ENCODE results near the gene FAM200B. TPM values are rescaled to one million over a fixed set of nuclear protein-coding genes. Genes with fewer than 3 reads are reported as not detected.
A peak's percentile ranks its signal among the peaks of the same experiment; 100 is the strongest.

Gene FAM200B
- polyA plus RNA-seq, 4 donors = 40.4 to 78.3 (median 55.4) TPM

- Histone ChIP-seq H3K27me3 (ENCODE audit: control insufficient read depth in 3 of 3, insufficient read depth in 3 of 3, low read length in 3 of 3) (no peaks in the 10 kb centered on the region), H3K4me1 (ENCODE audit: control insufficient read depth in 3 of 3, insufficient read depth in 2 of 3, low read depth in 1 of 3, low read length in 2 of 3) (peaks cover 0 to 8% (median 0%) of the 10 kb centered on the region in 3 donors), H3K4me3 (ENCODE audit: low read depth in 1 of 3, low read length in 3 of 3) (no peak overlapping the region), H3K27ac (ENCODE audit: low read depth in 1 of 3, low read length in 2 of 3) (no peak overlapping the region), H3K9me3 (ENCODE audit: control insufficient read depth in 2 of 2, insufficient read depth in 1 of 2, low read depth in 1 of 2, low read length in 1 of 2) (no peaks in the 10 kb centered on the region), H3K36me3 (ENCODE audit: control insufficient read depth in 3 of 3, insufficient read depth in 2 of 3, low read depth in 1 of 3, low read length in 3 of 3) (peaks cover 0 to 9% (median 0%) of the 10 kb centered on the region in 3 donors)
- DNase-seq (no peak), FAIRE-seq (no peak)
- WGBS, 3 donors = 68 to 82% (median 73%) methylated on average over 3 of the region's 3 CpGs
These were observed 25.2 kb downstream of the FAM200B start for GRCh38 chr4:15706646-15707362.

GRCh38 chr4:15707363-15707715 lies 25.7 kb downstream of the FAM200B start:
- Histone ChIP-seq H3K4me3 (ENCODE audit: low read depth in 1 of 3, low read length in 3 of 3) (no peak overlapping the region), H3K4me1 (ENCODE audit: control insufficient read depth in 3 of 3, insufficient read depth in 2 of 3, low read depth in 1 of 3, low read length in 2 of 3) (peaks cover 0 to 4% (median 0%) of the 10 kb centered on the region in 3 donors), H3K27me3 (ENCODE audit: control insufficient read depth in 3 of 3, insufficient read depth in 3 of 3, low read length in 3 of 3) (no peaks in the 10 kb centered on the region), H3K9me3 (ENCODE audit: control insufficient read depth in 2 of 2, insufficient read depth in 1 of 2, low read depth in 1 of 2, low read length in 1 of 2) (no peaks in the 10 kb centered on the region), H3K27ac (ENCODE audit: low read depth in 1 of 3, low read length in 2 of 3) (no peak overlapping the region), H3K36me3 (ENCODE audit: control insufficient read depth in 3 of 3, insufficient read depth in 2 of 3, low read depth in 1 of 3, low read length in 3 of 3) (peaks cover 0 to 10% (median under 1%) of the 10 kb centered on the region in 3 donors)
- FAIRE-seq (no peak), DNase-seq (no peak)
- 69 to 75% (median 69%) methylated on average over 7 of the region's 7 CpGs for WGBS, 3 donors

- Histone ChIP-seq H3K4me3 (ENCODE audit: low read depth in 1 of 3, low read length in 3 of 3) (no peak overlapping the region), H3K4me1 (ENCODE audit: control insufficient read depth in 3 of 3, insufficient read depth in 2 of 3, low read depth in 1 of 3, low read length in 2 of 3) (no peaks in the 10 kb centered on the region), H3K27me3 (ENCODE audit: control insufficient read depth in 3 of 3, insufficient read depth in 3 of 3, low read length in 3 of 3) (no peaks in the 10 kb centered on the region), H3K27ac (ENCODE audit: low read depth in 1 of 3, low read length in 2 of 3) (no peak overlapping the region), H3K36me3 (ENCODE audit: control insufficient read depth in 3 of 3, insufficient read depth in 2 of 3, low read depth in 1 of 3, low read length in 3 of 3) (peaks cover 0 to 16% (median 4%) of the 10 kb centered on the region in 3 donors), H3K9me3 (ENCODE audit: control insufficient read depth in 2 of 2, insufficient read depth in 1 of 2, low read depth in 1 of 2, low read length in 1 of 2) (no peaks in the 10 kb centered on the region)
- FAIRE-seq (no peak), DNase-seq (no peak)
- 80 to 96% (median 84%) methylated on average over 2 of the region's 2 CpGs for WGBS, 3 donors
These were observed 30.1 kb downstream of the FAM200B start for GRCh38 chr4:15711762-15712161.

- Histone ChIP-seq H3K36me3 (ENCODE audit: control insufficient read depth in 3 of 3, insufficient read depth in 2 of 3, low read depth in 1 of 3, low read length in 3 of 3) (peaks cover 0 to 18% (median 4%) of the 10 kb centered on the region in 3 donors), H3K4me1 (ENCODE audit: control insufficient read depth in 3 of 3, insufficient read depth in 2 of 3, low read depth in 1 of 3, low read length in 2 of 3) (no peaks in the 10 kb centered on the region), H3K27me3 (ENCODE audit: control insufficient read depth in 3 of 3, insufficient read depth in 3 of 3, low read length in 3 of 3) (no peaks in the 10 kb centered on the region), H3K27ac (ENCODE audit: low read depth in 1 of 3, low read length in 2 of 3) (no peak overlapping the region), H3K9me3 (ENCODE audit: control insufficient read depth in 2 of 2, insufficient read depth in 1 of 2, low read depth in 1 of 2, low read length in 1 of 2) (no peaks in the 10 kb centered on the region), H3K4me3 (ENCODE audit: low read depth in 1 of 3, low read length in 3 of 3) (no peak overlapping the region)
- no peak for FAIRE-seq
- WGBS, 3 donors = 95 to 100% (median 100%) methylated on average over 1 of the region's 1 CpG
- no peak for DNase-seq
These were observed 30.6 kb downstream of the FAM200B start for GRCh38 chr4:15712214-15712613.

- Histone ChIP-seq H3K9me3 (ENCODE audit: control insufficient read depth in 2 of 2, insufficient read depth in 1 of 2, low read depth in 1 of 2, low read length in 1 of 2) (no peaks in the 10 kb centered on the region), H3K36me3 (ENCODE audit: control insufficient read depth in 3 of 3, insufficient read depth in 2 of 3, low read depth in 1 of 3, low read length in 3 of 3) (peaks cover 0 to 13% (median 4%) of the 10 kb centered on the region in 3 donors), H3K4me3 (ENCODE audit: low read depth in 1 of 3, low read length in 3 of 3) (no peak overlapping the region), H3K4me1 (ENCODE audit: control insufficient read depth in 3 of 3, insufficient read depth in 2 of 3, low read depth in 1 of 3, low read length in 2 of 3) (peaks cover 0 to 3% (median 0%) of the 10 kb centered on the region in 3 donors), H3K27ac (ENCODE audit: low read depth in 1 of 3, low read length in 2 of 3) (no peak overlapping the region), H3K27me3 (ENCODE audit: control insufficient read depth in 3 of 3, insufficient read depth in 3 of 3, low read length in 3 of 3) (no peaks in the 10 kb centered on the region)
- no peak for FAIRE-seq
- 84 to 90% (median 87%) methylated on average over 1 of the region's 1 CpG for WGBS, 3 donors
- DNase-seq = no peak
These were observed 32.5 kb downstream of the FAM200B start for GRCh38 chr4:15714141-15714540.

GRCh38 chr4:15714646-15715435 lies 33.2 kb downstream of the FAM200B start:
- FAIRE-seq = no peak

GRCh38 chr4:15716115-15716514 lies 34.5 kb downstream of the FAM200B start:
- Histone ChIP-seq H3K4me1 (ENCODE audit: control insufficient read depth in 3 of 3, insufficient read depth in 2 of 3, low read depth in 1 of 3, low read length in 2 of 3) (peaks cover 0 to 3% (median 0%) of the 10 kb centered on the region in 3 donors), H3K27ac (ENCODE audit: low read depth in 1 of 3, low read length in 2 of 3) (no peak overlapping the region), H3K4me3 (ENCODE audit: low read depth in 1 of 3, low read length in 3 of 3) (no peak overlapping the region), H3K27me3 (ENCODE audit: control insufficient read depth in 3 of 3, insufficient read depth in 3 of 3, low read length in 3 of 3) (no peaks in the 10 kb centered on the region), H3K36me3 (ENCODE audit: control insufficient read depth in 3 of 3, insufficient read depth in 2 of 3, low read depth in 1 of 3, low read length in 3 of 3) (peaks cover 0 to 32% (median 4%) of the 10 kb centered on the region in 3 donors), H3K9me3 (ENCODE audit: control insufficient read depth in 2 of 2, insufficient read depth in 1 of 2, low read depth in 1 of 2, low read length in 1 of 2) (no peaks in the 10 kb centered on the region)
- no peak for DNase-seq
- no peak for FAIRE-seq
- 75 to 90% (median 88%) methylated on average over 3 of the region's 3 CpGs for WGBS, 3 donors

More at GRCh38 chr4:15714646-15715435, 33.2 kb downstream of the FAM200B start:
- Histone ChIP-seq H3K27me3 (ENCODE audit: control insufficient read depth in 3 of 3, insufficient read depth in 3 of 3, low read length in 3 of 3) (no peaks in the 10 kb centered on the region), H3K36me3 (ENCODE audit: control insufficient read depth in 3 of 3, insufficient read depth in 2 of 3, low read depth in 1 of 3, low read length in 3 of 3) (peaks cover 0 to 19% (median 4%) of the 10 kb centered on the region in 3 donors), H3K4me3 (ENCODE audit: low read depth in 1 of 3, low read length in 3 of 3) (no peak overlapping the region), H3K27ac (ENCODE audit: low read depth in 1 of 3, low read length in 2 of 3) (no peak overlapping the region), H3K4me1 (ENCODE audit: control insufficient read depth in 3 of 3, insufficient read depth in 2 of 3, low read depth in 1 of 3, low read length in 2 of 3) (peaks cover 0 to 3% (median 0%) of the 10 kb centered on the region in 3 donors), H3K9me3 (ENCODE audit: control insufficient read depth in 2 of 2, insufficient read depth in 1 of 2, low read depth in 1 of 2, low read length in 1 of 2) (no peaks in the 10 kb centered on the region)
- 66 to 83% (median 77%) methylated on average over 8 of the region's 8 CpGs for WGBS, 3 donors
- DNase-seq = peak in 1 of 2 donors; percentile 20

- H3K27ac ChIP-seq (ENCODE audit: low read depth in 1 of 3, low read length in 2 of 3) = no peak overlapping the region
- H3K36me3 ChIP-seq (ENCODE audit: control insufficient read depth in 3 of 3, insufficient read depth in 2 of 3, low read depth in 1 of 3, low read length in 3 of 3) = peaks cover 0 to 36% (median 4%) of the 10 kb centered on the region in 3 donors
- WGBS, 3 donors = 73 to 85% (median 78%) methylated on average over 6 of the region's 6 CpGs
- no peaks in the 10 kb centered on the region for H3K27me3 ChIP-seq (ENCODE audit: control insufficient read depth in 3 of 3, insufficient read depth in 3 of 3, low read length in 3 of 3)
- no peak for DNase-seq
- no peak overlapping the region for H3K4me3 ChIP-seq (ENCODE audit: low read depth in 1 of 3, low read length in 3 of 3)
- H3K9me3 ChIP-seq (ENCODE audit: control insufficient read depth in 2 of 2, insufficient read depth in 1 of 2, low read depth in 1 of 2, low read length in 1 of 2) = no peaks in the 10 kb centered on the region
- peaks cover 0 to 3% (median 0%) of the 10 kb centered on the region in 3 donors for H3K4me1 ChIP-seq (ENCODE audit: control insufficient read depth in 3 of 3, insufficient read depth in 2 of 3, low read depth in 1 of 3, low read length in 2 of 3)
- FAIRE-seq = no peak
These were observed 35.5 kb downstream of the FAM200B start for GRCh38 chr4:15717086-15717485.

Data from small intestine (tissue), 7 donors.